NCI-H774 (cell line): Measurements from ENCODE around the gene CLDN25.

Experiments
- DNase-seq: peaks from one replicate; lab custom pipeline; 2025; lab: John Stamatoyannopoulos, UW

CLDN25 gene

GRCh38 chr11:113808931-113809330 is 29.3 kb downstream of the CLDN25 start:
- no peak for DNase-seq

GRCh38 chr11:113814181-113814580 is 34.6 kb downstream of the CLDN25 start:
- no peak for DNase-seq

DNA sequence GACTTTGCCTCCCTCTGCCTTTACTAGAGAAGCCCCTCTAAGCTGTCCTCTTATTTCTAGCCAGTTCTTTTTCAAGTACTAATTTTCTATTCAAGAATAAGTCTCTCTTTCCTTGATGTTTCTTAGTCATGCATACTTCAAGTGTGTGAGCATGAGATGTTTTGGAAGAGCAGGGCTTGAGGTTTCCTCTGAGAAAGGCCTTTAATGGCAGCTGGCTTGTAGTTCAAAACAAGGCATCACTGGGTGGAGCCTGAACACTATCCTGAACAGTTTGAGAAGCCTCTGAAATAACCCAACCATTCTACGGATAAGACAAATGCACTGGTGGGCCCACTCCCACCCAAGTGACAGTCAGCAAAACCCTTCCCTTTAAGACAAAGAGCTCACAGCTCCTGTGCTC is 37.6 kb downstream of the CLDN25 start:
- no peak for DNase-seq

DNA sequence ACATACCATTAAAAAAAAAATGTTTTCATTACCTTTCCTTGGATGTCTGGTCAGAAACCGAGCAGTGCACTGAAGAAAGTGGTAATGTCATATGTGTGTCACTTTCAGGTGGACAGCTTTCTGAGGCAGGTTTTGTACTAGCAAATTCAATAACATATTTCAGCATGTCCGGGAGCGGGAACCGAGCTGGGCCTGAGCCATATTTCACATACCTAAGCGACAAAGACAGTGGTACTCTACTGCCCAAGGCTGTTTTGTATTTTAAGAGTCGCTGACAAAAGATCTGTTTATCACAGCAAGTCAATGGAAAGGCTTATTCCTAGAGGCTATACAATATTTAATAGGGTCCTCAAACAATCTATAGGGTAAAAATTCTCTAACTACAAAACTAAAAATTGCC is 38.0 kb downstream of the CLDN25 start:
- DNase-seq, result no peak

GRCh38 chr11:113818426-113818825 is 38.8 kb downstream of the CLDN25 start:
- DNase-seq, result no peak

DNA sequence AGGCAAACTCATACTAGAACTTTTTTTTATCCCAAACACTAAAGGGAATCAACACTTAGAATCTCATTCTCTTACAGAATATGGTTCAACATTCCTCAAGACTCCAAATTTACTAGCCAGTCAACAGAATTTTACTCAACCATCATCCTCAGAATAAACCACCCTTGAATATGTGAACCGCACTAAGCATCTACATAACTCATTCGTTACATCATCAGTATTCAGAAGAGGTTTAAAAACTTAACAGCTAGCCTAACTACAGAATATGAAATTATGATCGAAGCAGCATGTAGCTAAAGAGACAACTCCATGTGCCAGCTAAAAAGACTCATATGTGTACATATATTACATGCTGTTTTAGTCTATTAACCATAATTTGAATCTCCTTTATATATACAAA is 47.9 kb downstream of the CLDN25 start:
- DNase-seq, result no peak

- DNase-seq, result no peak
These were observed 48.6 kb downstream of the CLDN25 start for GRCh38 chr11:113828191-113828590.

GRCh38 chr11:113829751-113830150 is 50.2 kb downstream of the CLDN25 start:
- DNase-seq, result no peak
